ENCODE measurements around the gene TSPAN12. TPM values are rescaled to one million over a fixed set of nuclear protein-coding genes. Genes with fewer than 3 reads are reported as not detected.
A peak's percentile ranks its signal among the peaks of the same experiment; 100 is the strongest.

Gene TSPAN12
- total RNA-seq, 2 donors from 2014 or later, result 35.6 to 50.3 TPM

- no peak overlapping the region for H3K27ac Mint-ChIP-seq
- no peaks in the 10 kb centered on the region for H3K9me3 ChIP-seq (ENCODE audit: control insufficient read depth, low read length)
- no peak overlapping the region for H3K4me3 ChIP-seq (ENCODE audit: low read length)
- H3K27ac ChIP-seq (ENCODE audit: low read depth, low read length), result no peak overlapping the region
- no peak overlapping the region for H3K4me3 Mint-ChIP-seq
- H3K27me3 Mint-ChIP-seq (ENCODE audit: insufficient read depth), result no peaks in the 10 kb centered on the region
- TF ChIP-seq CTCF (conservative IDR thresholded peaks at IDR 0.05), result no peak
- peaks cover 4% of the 10 kb centered on the region for H3K4me1 Mint-ChIP-seq
- peaks cover 6% of the 10 kb centered on the region for H3K4me1 ChIP-seq (ENCODE audit: control insufficient read depth, insufficient read depth, low read length)
- H3K9me3 Mint-ChIP-seq, result no peaks in the 10 kb centered on the region
- H3K36me3 ChIP-seq (ENCODE audit: control insufficient read depth, insufficient read depth, low read length), result no peaks in the 10 kb centered on the region
- H3K27me3 ChIP-seq (ENCODE audit: control insufficient read depth, insufficient read depth, low read length, poor library complexity, severe bottlenecking), result no peaks in the 10 kb centered on the region
- 97 to 100% methylated on average over 1 of the region's 1 CpG for WGBS, 2 experiments (ENCODE audit: insufficient coverage in 1 of 2, insufficient read length in 1 of 2)
- H3K36me3 Mint-ChIP-seq (ENCODE audit: low read depth), result no peaks in the 10 kb centered on the region
- DNase-seq, result no peak
- no peak overlapping the region for H3K9ac ChIP-seq (ENCODE audit: extremely low read depth, low read length, poor library complexity, severe bottlenecking)
Measured at GRCh38 chr7:120867932-120868331, 10.0 kb upstream of the TSPAN12 start.

GRCh38 chr7:120865191-120865981 lies 7.4 kb upstream of the TSPAN12 start:
- H3K4me1 Mint-ChIP-seq, result peaks cover 4% of the 10 kb centered on the region
- no peak for DNase-seq
- no peaks in the 10 kb centered on the region for H3K36me3 Mint-ChIP-seq (ENCODE audit: low read depth)
- Histone ChIP-seq H3K36me3 (ENCODE audit: control insufficient read depth, insufficient read depth, low read length) (no peaks in the 10 kb centered on the region), H3K27ac (ENCODE audit: low read depth, low read length) (no peak overlapping the region), H3K9ac (ENCODE audit: extremely low read depth, low read length, poor library complexity, severe bottlenecking) (no peak overlapping the region), H3K4me3 (ENCODE audit: low read length) (no peak overlapping the region), H3K9me3 (ENCODE audit: control insufficient read depth, low read length) (no peaks in the 10 kb centered on the region), H3K27me3 (ENCODE audit: control insufficient read depth, insufficient read depth, low read length, poor library complexity, severe bottlenecking) (no peaks in the 10 kb centered on the region), H3K4me1 (ENCODE audit: control insufficient read depth, insufficient read depth, low read length) (peaks cover 6% of the 10 kb centered on the region)
- no peak overlapping the region for H3K27ac Mint-ChIP-seq
- H3K27me3 Mint-ChIP-seq (ENCODE audit: insufficient read depth), result no peaks in the 10 kb centered on the region
- WGBS, 2 experiments (ENCODE audit: insufficient coverage in 1 of 2, insufficient read length in 1 of 2), result 100% methylated on average over 1 of the region's 1 CpG
- TF ChIP-seq CTCF (conservative IDR thresholded peaks at IDR 0.05), result no peak
- H3K9me3 Mint-ChIP-seq, result no peaks in the 10 kb centered on the region
- no peak overlapping the region for H3K4me3 Mint-ChIP-seq

GRCh38 chr7:120864141-120864900 lies 6.4 kb upstream of the TSPAN12 start:
- no peak overlapping the region for H3K4me3 ChIP-seq (ENCODE audit: low read length)
- Mint-ChIP-seq H3K27ac (no peak overlapping the region), H3K4me3 (no peak overlapping the region), H3K9me3 (no peaks in the 10 kb centered on the region), H3K4me1 (peaks cover 4% of the 10 kb centered on the region), H3K36me3 (ENCODE audit: low read depth) (no peaks in the 10 kb centered on the region), H3K27me3 (ENCODE audit: insufficient read depth) (no peaks in the 10 kb centered on the region)
- no peaks in the 10 kb centered on the region for H3K9me3 ChIP-seq (ENCODE audit: control insufficient read depth, low read length)
- peak overlapping the region; percentile 48 for H3K27ac ChIP-seq (ENCODE audit: low read depth, low read length)
- no peak for TF ChIP-seq CTCF (conservative IDR thresholded peaks at IDR 0.05)
- H3K36me3 ChIP-seq (ENCODE audit: control insufficient read depth, insufficient read depth, low read length), result no peaks in the 10 kb centered on the region
- no peaks in the 10 kb centered on the region for H3K27me3 ChIP-seq (ENCODE audit: control insufficient read depth, insufficient read depth, low read length, poor library complexity, severe bottlenecking)
- H3K4me1 ChIP-seq (ENCODE audit: control insufficient read depth, insufficient read depth, low read length), result peaks cover 6% of the 10 kb centered on the region
- no peak for DNase-seq
- WGBS, 2 experiments (ENCODE audit: insufficient coverage in 1 of 2, insufficient read length in 1 of 2), result 92 to 93% methylated on average over 5 to 6 of the region's 6 CpGs
- H3K9ac ChIP-seq (ENCODE audit: extremely low read depth, low read length, poor library complexity, severe bottlenecking), result no peak overlapping the region

Measured in endodermal cell (in vitro differentiated cells).